Right atrium auricular region (tissue), 2 donors: ENCODE measurements around the gene GAST. TPM values are rescaled to one million over a fixed set of nuclear protein-coding genes. Genes with fewer than 3 reads are reported as not detected.
A peak's percentile ranks its signal among the peaks of the same experiment; 100 is the strongest.
"Not testable (repeated sequence)": the region's sequence is repeated elsewhere in the genome, so short reads cannot be mapped to it uniquely, and the experiment has no call there.

Experiments used
- DNase-seq: peaks from one replicate; pipeline ENCODE4 v3.0.0-alpha.2; 2019; ENCODE audit warnings: low spot score
- H3K27ac ChIP-seq, 2 donors: fragments of 200-600 bp; sonication (generic); 1 replicate in 1 of 2; 2 replicates in 1 of 2; pipeline ENCODE4 v1.5.1; 2016 to 2019
- H3K27me3 ChIP-seq, 2 donors: fragments of 200-600 bp; sonication (generic); one replicate each; pipeline versions ENCODE4 v1.5.1 to v1.6.0; 2017 to 2019
- H3K36me3 ChIP-seq: fragments of 200-600 bp; sonication (generic); one replicate; pipeline ENCODE4 v1.5.1; 2016
- H3K4me1 ChIP-seq, 2 donors: fragments of 200-600 bp; sonication (generic); one replicate each; pipeline versions ENCODE4 v1.5.1 to v1.6.0; 2017 to 2019
- H3K4me3 ChIP-seq, 2 donors: fragments of 200-600 bp; sonication (generic); 1 replicate in 1 of 2; 2 replicates in 1 of 2; pipeline ENCODE4 v1.5.1; 2017 to 2019; ENCODE audit warnings: mild to moderate bottlenecking in 1 of 2, moderate library complexity in 1 of 2
- H3K9me3 ChIP-seq, 2 donors: fragments of 200-600 bp; sonication (generic); one replicate each; pipeline ENCODE4 v1.5.1; 2019
- total RNA-seq, 2 donors: library from RNA; depleted of rRNA; stranded (reverse); fragments of >200 nt; gene quantifications; one replicate each; pipeline ENCODE4 v1.1.0, GENCODE V29; 2016
- TF ChIP-seq, protein P1 (sequence below), 2 donors: fragments of 200-600 bp; sonication (generic); IDR thresholded peaks; one replicate each; pipeline ENCODE4 v1.5.1; 2019; ENCODE audit warnings: antibody characterized with exemption in 2 of 2

The GAST gene
- total RNA-seq, 2 donors from 2014 or later = not detected

DNA sequence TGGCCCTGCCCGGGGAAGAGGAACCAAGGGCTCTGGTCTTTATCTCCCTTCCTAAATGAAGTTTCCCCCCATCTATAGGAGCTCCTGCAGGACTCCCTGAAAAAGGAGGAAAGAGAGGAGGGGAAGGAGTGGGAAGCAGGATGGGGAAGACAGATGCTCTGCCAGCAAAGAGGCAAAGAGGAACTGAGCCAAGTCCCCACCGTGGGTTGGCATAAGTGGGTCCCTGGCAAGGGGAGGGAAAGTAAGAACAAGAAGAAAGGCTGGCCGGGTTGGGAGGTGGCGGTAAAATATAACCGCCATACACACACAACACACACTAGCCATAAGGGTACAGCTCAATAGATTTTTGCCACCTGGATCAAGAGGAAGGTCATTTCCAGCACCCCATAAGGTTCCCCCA, 29.5 kb upstream of the GAST start:
- H3K36me3 ChIP-seq = no peaks in the 10 kb centered on the region
- H3K9me3 ChIP-seq = no peaks in the 10 kb centered on the region
- no peaks in the 10 kb centered on the region for H3K27me3 ChIP-seq
- H3K4me1 ChIP-seq = peaks cover 0 to 2% of the 10 kb centered on the region in 2 donors
- DNase-seq = no peak
- H3K4me3 ChIP-seq = no peak overlapping the region
- no peak overlapping the region for H3K27ac ChIP-seq
- TF ChIP-seq, protein P1, sequence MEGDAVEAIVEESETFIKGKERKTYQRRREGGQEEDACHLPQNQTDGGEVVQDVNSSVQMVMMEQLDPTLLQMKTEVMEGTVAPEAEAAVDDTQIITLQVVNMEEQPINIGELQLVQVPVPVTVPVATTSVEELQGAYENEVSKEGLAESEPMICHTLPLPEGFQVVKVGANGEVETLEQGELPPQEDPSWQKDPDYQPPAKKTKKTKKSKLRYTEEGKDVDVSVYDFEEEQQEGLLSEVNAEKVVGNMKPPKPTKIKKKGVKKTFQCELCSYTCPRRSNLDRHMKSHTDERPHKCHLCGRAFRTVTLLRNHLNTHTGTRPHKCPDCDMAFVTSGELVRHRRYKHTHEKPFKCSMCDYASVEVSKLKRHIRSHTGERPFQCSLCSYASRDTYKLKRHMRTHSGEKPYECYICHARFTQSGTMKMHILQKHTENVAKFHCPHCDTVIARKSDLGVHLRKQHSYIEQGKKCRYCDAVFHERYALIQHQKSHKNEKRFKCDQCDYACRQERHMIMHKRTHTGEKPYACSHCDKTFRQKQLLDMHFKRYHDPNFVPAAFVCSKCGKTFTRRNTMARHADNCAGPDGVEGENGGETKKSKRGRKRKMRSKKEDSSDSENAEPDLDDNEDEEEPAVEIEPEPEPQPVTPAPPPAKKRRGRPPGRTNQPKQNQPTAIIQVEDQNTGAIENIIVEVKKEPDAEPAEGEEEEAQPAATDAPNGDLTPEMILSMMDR (IDR thresholded peaks at IDR 0.05) = no peak

- TF ChIP-seq, protein P1 (IDR thresholded peaks at IDR 0.05) = no peak
Observed at GRCh38 chr17:41683441-41684007, 28.6 kb upstream of the GAST start.

DNA sequence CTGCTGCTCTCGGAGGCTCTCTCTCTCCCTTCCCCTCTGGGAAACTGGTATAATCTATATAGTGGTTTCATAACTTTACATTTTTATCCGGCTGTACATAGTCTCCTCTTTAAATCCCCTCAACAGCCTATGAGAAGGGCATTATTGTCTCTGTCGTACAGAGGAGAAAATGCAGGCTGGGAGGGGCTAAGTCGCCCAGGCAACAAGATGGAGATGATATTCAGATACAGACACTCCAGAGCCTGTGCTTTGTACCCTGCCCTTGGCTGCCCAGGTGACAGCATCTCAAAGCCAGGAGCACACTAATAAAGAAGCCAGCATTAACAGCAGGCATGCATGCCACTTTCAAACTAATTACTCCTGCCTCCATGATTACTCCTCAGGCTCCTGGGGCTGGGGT, 28.1 kb upstream of the GAST start:
- no peaks in the 10 kb centered on the region for H3K27me3 ChIP-seq

More at GRCh38 chr17:41683441-41684007, 28.6 kb upstream of the GAST start:
- H3K4me3 ChIP-seq = no peak overlapping the region
- H3K4me1 ChIP-seq = peaks cover 0 to 7% of the 10 kb centered on the region in 2 donors
- H3K27me3 ChIP-seq = no peaks in the 10 kb centered on the region
- no peaks in the 10 kb centered on the region for H3K36me3 ChIP-seq
- no peaks in the 10 kb centered on the region for H3K9me3 ChIP-seq
- no peak for DNase-seq
- no peak overlapping the region for H3K27ac ChIP-seq

GRCh38 chr17:41685753-41686152, 26.4 kb upstream of the GAST start:
- not testable (repeated sequence) for DNase-seq, H3K27me3 ChIP-seq, H3K4me3 ChIP-seq, H3K9me3 ChIP-seq, H3K27ac ChIP-seq
- Histone ChIP-seq H3K4me1 (peaks cover 0 to 19% of the 10 kb centered on the region in 2 donors), H3K36me3 (peaks cover 15% of the 10 kb centered on the region)

More for the DNA sequence above, 28.1 kb upstream of the GAST start:
- H3K36me3 ChIP-seq = no peaks in the 10 kb centered on the region
- H3K4me3 ChIP-seq = no peak overlapping the region
- H3K27ac ChIP-seq = no peak overlapping the region
- peaks cover 0 to 7% of the 10 kb centered on the region in 2 donors for H3K4me1 ChIP-seq
- H3K9me3 ChIP-seq = no peaks in the 10 kb centered on the region
- TF ChIP-seq, protein P1 (IDR thresholded peaks at IDR 0.05) = no peak
- DNase-seq = no peak

GRCh38 chr17:41686281-41686680, 25.9 kb upstream of the GAST start:
- no peak overlapping the region for H3K27ac ChIP-seq
- no peak for DNase-seq
- no peak overlapping the region for H3K4me3 ChIP-seq
- H3K27me3 ChIP-seq = no peaks in the 10 kb centered on the region
- TF ChIP-seq, protein P1 (IDR thresholded peaks at IDR 0.05) = no peak
- H3K9me3 ChIP-seq = no peaks in the 10 kb centered on the region
- H3K36me3 ChIP-seq = peaks cover 20% of the 10 kb centered on the region
- peaks cover 0 to 24% of the 10 kb centered on the region in 2 donors for H3K4me1 ChIP-seq

GRCh38 chr17:41687828-41688640, 24.1 kb upstream of the GAST start:
- DNase-seq = no peak
- TF ChIP-seq, protein P1 (IDR thresholded peaks at IDR 0.05) = peak in 1 of 2 donors; percentile 26
- Histone ChIP-seq H3K9me3 (no peaks in the 10 kb centered on the region), H3K27me3 (no peaks in the 10 kb centered on the region), H3K4me1 (peaks cover 0 to 30% of the 10 kb centered on the region in 2 donors), H3K27ac (peak overlapping the region; percentile 100), H3K4me3 (peak overlapping the region; percentile 92 to 99), H3K36me3 (peaks cover 38% of the 10 kb centered on the region)
